ENCODE results near the gene FAM107A. TPM values are rescaled to one million over a fixed set of nuclear protein-coding genes. Genes with fewer than 3 reads are reported as not detected.

Gene FAM107A
- total RNA-seq, 1 experiment from 2014 or later: not detected

- Mint-ChIP-seq H3K4me1 (ENCODE audit: low read depth, unreplicated experiment) (no peaks in the 10 kb centered on the region), H3K27ac (ENCODE audit: unreplicated experiment) (no peak overlapping the region), H3K9me3 (ENCODE audit: unreplicated experiment) (peaks cover 11% of the 10 kb centered on the region), H3K4me3 (ENCODE audit: unreplicated experiment) (no peak overlapping the region), H3K27me3 (ENCODE audit: insufficient read depth, unreplicated experiment) (no peaks in the 10 kb centered on the region), H3K36me3 (ENCODE audit: insufficient read depth, unreplicated experiment) (peaks cover 5% of the 10 kb centered on the region)
- H3K9me3 ChIP-seq: no peaks in the 10 kb centered on the region
- no peaks in the 10 kb centered on the region for H3K4me1 ChIP-seq
- ChIA-PET CTCF (interaction anchor here (1.4 kb wide), 1 partner anchor 56 kb away, joined by 3 read pairs; no protein-coding TSS in a partner anchor), POLR2A (no interaction called here)
- TF ChIP-seq CTCF (IDR thresholded peaks at IDR 0.05; ENCODE audit: insufficient read depth in 1 of 2, low read depth in 1 of 2, low read length in 1 of 2, severe bottlenecking in 1 of 2, unreplicated experiment in 1 of 2): no peak
- DNase-seq: no peak
- H3K27me3 ChIP-seq (replicated peaks; ENCODE audit: control insufficient read depth, insufficient read depth, low read length): no peaks in the 10 kb centered on the region
- no TSS peak for BruUV-seq (replicated peaks)
- no peaks in the 10 kb centered on the region for H3K36me3 ChIP-seq (ENCODE audit: control insufficient read depth, insufficient read depth, low read length)
- intact Hi-C loops (cut with micrococcal nuclease; ENCODE audit: unreplicated experiment): no loop called here
- no peak overlapping the region for H3K4me3 ChIP-seq (ENCODE audit: low read depth, low read length)
Measured at GRCh38 chr3:58574106-58574505, 3.1 kb downstream of the FAM107A start.

DNA sequence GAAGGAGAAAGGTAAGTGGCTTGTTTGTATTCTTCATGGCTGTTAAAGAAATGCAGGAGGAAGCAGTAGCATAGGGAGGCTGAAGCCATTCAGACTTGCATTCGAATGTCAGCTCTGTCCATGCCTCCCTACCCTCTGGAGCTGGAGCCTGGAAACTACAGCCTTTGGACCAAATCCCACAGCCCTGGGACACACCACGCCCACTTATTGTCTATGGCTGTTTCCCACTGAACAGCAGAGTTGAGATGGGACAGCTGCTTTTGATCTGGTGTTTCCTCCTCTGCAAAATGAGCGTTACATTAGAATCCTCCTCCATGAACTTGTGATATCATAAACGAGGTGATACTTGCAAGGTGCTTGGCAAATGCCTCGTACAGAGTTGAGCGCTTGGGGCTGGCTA lies 3.6 kb downstream of the FAM107A start:
- DNase-seq: no peak
- H3K27me3 ChIP-seq (replicated peaks; ENCODE audit: control insufficient read depth, insufficient read depth, low read length): no peaks in the 10 kb centered on the region
- H3K27ac Mint-ChIP-seq (ENCODE audit: unreplicated experiment): no peak overlapping the region
- no peak overlapping the region for H3K4me3 ChIP-seq (ENCODE audit: low read depth, low read length)
- H3K9me3 Mint-ChIP-seq (ENCODE audit: unreplicated experiment): peaks cover 11% of the 10 kb centered on the region
- H3K36me3 Mint-ChIP-seq (ENCODE audit: insufficient read depth, unreplicated experiment): peaks cover under 1% of the 10 kb centered on the region
- BruUV-seq (replicated peaks): no TSS peak
- no peaks in the 10 kb centered on the region for H3K36me3 ChIP-seq (ENCODE audit: control insufficient read depth, insufficient read depth, low read length)
- TF ChIP-seq CTCF (IDR thresholded peaks at IDR 0.05; ENCODE audit: insufficient read depth in 1 of 2, low read depth in 1 of 2, low read length in 1 of 2, severe bottlenecking in 1 of 2, unreplicated experiment in 1 of 2): no peak
- intact Hi-C loops (cut with micrococcal nuclease; ENCODE audit: unreplicated experiment): no loop called here
- H3K9me3 ChIP-seq: no peaks in the 10 kb centered on the region
- CTCF ChIA-PET: interaction anchor here (0.5 to 1.4 kb wide), 2 partner anchors 57 to 217 kb away, joined by 3 to 4 read pairs; no protein-coding TSS in a partner anchor
- POLR2A ChIA-PET: no interaction called here
- H3K4me1 Mint-ChIP-seq (ENCODE audit: low read depth, unreplicated experiment): no peaks in the 10 kb centered on the region
- H3K4me3 Mint-ChIP-seq (ENCODE audit: unreplicated experiment): no peak overlapping the region
- H3K4me1 ChIP-seq: no peaks in the 10 kb centered on the region
- no peaks in the 10 kb centered on the region for H3K27me3 Mint-ChIP-seq (ENCODE audit: insufficient read depth, unreplicated experiment)

- H3K36me3 Mint-ChIP-seq (ENCODE audit: insufficient read depth, unreplicated experiment): no peaks in the 10 kb centered on the region
- no peaks in the 10 kb centered on the region for H3K9me3 ChIP-seq
- DNase-seq: no peak
- H3K27me3 Mint-ChIP-seq (ENCODE audit: insufficient read depth, unreplicated experiment): no peaks in the 10 kb centered on the region
- H3K4me3 Mint-ChIP-seq (ENCODE audit: unreplicated experiment): no peak overlapping the region
- BruUV-seq (replicated peaks): no TSS peak
- H3K4me1 ChIP-seq: no peaks in the 10 kb centered on the region
- no peak overlapping the region for H3K4me3 ChIP-seq (ENCODE audit: low read depth, low read length)
- ChIA-PET CTCF (interaction anchor here (1.4 kb wide), 1 partner anchor 58 kb away, joined by 3 read pairs; no protein-coding TSS in a partner anchor), POLR2A (no interaction called here)
- intact Hi-C loops (cut with micrococcal nuclease; ENCODE audit: unreplicated experiment): no loop called here
- H3K9me3 Mint-ChIP-seq (ENCODE audit: unreplicated experiment): peaks cover 11% of the 10 kb centered on the region
- H3K36me3 ChIP-seq (ENCODE audit: control insufficient read depth, insufficient read depth, low read length): no peaks in the 10 kb centered on the region
- H3K27me3 ChIP-seq (replicated peaks; ENCODE audit: control insufficient read depth, insufficient read depth, low read length): no peaks in the 10 kb centered on the region
- no peaks in the 10 kb centered on the region for H3K4me1 Mint-ChIP-seq (ENCODE audit: low read depth, unreplicated experiment)
- no peak overlapping the region for H3K27ac Mint-ChIP-seq (ENCODE audit: unreplicated experiment)
- no peak for TF ChIP-seq CTCF (IDR thresholded peaks at IDR 0.05; ENCODE audit: insufficient read depth in 1 of 2, low read depth in 1 of 2, low read length in 1 of 2, severe bottlenecking in 1 of 2, unreplicated experiment in 1 of 2)
Measured at GRCh38 chr3:58572634-58573230, 4.5 kb downstream of the FAM107A start.

Measured in Caco-2 (cell line).